Activated naive CD4-positive, alpha-beta T cell treated with Interleukin-2 at 50 U/mL for 16 hours (primary cell): ENCODE measurements around the gene DDIT3.
"Not testable (repeated sequence)": the region's sequence is repeated elsewhere in the genome, so short reads cannot be mapped to it uniquely, and the experiment has no call there.

ENCODE experiments used
- DNase-seq: peaks from one replicate; pipeline ENCODE4 v3.0.0-alpha.2; 2020

DDIT3 gene, protein sequence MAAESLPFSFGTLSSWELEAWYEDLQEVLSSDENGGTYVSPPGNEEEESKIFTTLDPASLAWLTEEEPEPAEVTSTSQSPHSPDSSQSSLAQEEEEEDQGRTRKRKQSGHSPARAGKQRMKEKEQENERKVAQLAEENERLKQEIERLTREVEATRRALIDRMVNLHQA

DNA sequence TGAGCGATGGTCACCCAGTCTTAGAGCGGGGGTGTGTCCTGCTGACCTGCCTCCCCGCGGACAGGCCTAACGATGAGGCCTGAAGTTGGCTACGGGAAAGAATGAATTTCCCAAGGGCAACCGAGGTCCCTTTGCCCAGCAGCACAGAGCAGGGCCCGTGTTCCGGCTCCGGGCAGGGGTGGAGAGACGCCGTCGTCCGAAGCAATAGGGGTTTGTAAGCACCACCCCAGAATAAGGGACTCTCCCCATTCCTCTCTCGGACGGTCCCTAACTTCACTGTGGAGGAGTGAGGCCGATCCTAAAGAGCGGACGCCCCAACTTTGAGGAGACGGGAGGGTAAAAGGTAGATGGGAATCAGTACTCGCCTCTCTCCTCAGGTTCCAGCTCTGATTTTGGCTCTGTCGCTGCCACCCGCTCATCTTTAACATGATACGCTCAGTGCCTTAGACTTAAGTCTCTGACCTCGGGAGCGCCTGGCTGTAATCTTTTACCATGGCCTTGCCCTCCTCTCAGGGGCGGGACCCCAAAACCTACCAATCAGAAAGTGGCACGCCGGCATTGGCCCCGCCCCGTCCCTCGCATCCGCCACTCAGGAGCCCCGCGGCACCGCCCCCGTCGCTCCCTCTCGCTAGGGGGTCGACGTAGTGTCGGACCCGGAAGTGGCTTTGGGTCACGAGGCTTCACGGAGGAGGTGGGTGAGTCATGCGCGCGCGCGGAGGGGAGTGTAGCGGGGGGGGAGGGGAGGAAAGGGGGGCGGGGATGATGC lies at the start of gene DDIT3:
TSS of gene DDIT3 (minus strand) at position 462 of the 766 bp plus-strand sequence. CDS start 3,108 bp downstream, outside the sequence.
- peak; percentile 99 for DNase-seq

DNA sequence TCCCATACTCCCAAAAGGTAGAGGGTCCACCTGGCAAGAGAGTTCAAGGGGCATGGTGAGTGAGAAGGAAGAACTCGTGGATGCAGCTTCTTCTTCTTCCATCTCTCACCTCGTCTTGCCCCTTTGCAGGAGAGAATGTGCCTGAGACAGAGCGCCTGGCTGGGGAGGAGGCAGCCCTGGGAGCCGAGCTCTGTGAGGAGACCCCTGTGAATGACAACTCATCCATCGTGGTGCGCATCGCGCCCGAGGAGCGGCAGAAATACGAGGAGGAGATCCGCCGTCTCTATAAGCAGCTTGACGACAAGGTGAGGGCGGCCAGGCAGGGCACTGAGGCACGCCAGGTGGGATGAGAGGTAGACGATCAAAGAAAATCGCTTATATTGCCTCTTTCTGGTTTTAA lies 49.5 kb upstream of the DDIT3 start:
- no peak for DNase-seq

DNA sequence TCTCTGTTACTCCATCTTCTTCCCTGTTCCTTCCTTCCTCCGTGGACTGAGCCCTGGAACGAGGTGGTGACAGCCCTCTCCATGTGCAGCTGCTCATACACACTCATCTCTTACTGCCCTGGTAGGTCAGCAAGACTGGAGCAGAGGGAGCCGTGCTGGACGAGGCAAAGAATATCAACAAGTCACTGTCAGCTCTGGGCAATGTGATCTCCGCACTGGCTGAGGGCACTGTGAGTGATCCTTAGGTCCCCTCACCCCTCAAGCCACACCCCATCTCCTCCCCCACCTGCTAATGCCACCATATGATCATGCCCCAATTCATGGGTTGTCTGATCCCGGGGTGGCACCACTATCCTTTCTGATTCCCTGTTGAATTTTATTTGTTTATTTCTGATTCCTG lies 48.5 kb upstream of the DDIT3 start:
- DNase-seq = no peak

DNA sequence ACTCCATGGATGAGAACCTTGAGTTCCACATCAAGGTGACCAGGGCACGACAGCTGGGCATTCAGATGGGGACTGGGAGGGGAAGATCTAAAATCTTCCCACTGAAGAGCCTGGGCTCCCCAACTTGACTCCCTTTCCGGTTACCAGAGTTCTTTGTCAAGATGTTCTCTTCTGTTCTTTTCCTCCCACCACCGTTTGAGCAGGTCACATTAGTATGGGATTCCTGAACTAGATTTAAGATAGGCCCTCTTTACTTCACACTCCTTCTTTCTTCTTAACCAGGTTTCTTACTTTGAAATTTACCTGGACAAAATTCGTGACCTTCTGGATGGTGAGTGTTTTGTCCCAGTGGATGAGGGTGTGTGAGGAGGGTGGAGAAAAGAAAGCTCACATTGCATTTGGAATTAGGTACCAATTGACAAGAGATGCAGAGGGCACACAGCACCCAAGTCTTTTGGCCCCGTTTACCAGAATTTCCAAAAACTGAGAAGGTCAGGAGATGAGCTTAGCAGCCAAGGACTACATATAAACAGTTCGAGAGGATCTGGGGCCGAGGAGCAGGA lies 43.9 kb upstream of the DDIT3 start:
- DNase-seq = no peak

DNA sequence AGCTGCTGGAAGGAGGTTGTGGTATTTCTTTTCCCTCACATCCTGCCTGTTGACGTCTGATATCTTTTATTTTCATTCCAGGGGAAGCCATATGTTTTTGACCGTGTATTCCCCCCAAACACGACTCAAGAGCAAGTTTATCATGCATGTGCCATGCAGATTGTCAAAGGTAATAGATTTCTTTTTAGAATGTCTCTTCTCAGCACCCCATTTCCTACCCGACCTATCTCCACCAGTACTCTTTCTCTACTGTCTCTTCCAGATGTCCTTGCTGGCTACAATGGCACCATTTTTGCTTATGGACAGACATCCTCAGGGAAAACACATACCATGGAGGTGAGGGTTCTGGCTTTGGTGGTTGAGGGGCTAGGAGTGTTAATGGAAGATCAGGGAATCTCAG lies 43.0 kb upstream of the DDIT3 start:
- no peak for DNase-seq

DNA sequence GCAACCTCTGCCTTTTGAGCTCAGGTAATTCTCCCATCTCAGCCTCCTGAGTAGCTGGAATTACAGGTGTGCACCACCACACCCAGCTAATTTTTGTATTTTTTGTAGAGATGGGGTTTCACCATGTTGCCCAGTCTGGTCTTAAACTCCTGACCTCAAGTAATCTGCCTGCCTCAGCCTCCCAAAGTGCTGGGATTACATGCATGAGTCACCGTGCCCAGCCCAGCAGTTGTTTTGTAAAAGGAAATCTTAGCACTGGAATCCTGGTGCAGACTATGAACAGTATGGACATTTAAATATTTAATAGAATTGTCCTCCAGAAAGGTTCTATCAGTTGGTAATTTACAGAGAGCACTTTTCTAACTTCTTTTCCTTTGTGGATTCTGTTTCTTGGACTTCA lies 40.8 kb upstream of the DDIT3 start:
- DNase-seq = not testable (repeated sequence)

DNA sequence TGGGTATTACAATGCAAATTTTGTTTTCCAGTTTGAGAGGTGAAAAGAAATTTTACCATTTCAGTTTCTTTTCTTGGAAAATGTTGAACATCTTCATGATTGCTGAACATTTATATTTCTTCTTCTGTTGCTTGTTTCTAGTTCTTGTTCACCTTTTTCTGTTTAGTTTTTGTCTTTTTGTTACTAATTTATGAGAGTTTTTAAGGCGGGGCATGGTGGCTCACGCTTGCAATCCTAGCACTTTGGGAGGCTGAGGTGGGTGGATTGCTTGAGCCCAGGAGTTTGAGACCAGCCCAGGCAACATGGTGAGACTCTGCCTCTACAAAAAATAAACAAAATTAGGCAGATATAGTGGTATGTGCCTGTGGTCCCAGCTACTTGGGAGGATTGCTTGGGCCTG lies 40.2 kb upstream of the DDIT3 start:
- DNase-seq = no peak

DNA sequence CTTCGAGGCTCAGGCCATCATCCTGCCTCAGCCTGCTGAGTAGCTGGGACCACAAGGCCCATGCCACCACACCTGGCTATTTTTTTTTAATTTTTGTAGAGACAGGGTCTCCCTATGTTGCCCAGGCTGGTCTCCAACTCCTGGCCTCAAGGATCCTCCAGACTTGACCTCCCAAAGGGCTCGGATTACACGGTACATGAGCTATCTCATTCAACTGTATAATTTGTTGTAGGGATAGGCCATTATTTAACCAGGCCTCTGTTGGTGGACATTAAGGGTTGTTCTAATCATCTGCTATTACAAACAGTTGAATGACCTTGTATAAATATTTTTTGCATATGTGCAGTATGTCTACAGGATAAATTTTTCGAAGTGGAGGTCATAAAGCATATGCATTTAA lies 38.5 kb upstream of the DDIT3 start:
- DNase-seq = no peak

DNA sequence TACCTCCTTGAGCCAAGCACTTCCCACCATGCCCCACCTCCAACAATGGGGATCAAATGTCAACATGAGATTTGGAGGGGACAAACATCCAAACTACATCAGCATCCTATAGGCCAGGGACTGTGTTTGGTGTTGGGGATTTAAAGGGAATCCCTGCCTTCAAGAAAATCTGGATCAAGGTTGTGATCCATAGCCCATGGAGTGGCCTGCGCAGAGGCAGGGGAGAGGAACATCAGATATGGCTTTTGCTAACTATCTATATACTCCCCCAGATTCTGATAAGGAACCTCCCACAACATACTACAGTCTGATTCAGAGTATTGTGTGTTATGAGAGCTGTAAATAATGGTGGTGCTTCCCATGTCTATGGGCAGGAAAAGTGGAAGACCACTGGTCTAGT lies 34.6 kb upstream of the DDIT3 start:
- no peak for DNase-seq

DNA sequence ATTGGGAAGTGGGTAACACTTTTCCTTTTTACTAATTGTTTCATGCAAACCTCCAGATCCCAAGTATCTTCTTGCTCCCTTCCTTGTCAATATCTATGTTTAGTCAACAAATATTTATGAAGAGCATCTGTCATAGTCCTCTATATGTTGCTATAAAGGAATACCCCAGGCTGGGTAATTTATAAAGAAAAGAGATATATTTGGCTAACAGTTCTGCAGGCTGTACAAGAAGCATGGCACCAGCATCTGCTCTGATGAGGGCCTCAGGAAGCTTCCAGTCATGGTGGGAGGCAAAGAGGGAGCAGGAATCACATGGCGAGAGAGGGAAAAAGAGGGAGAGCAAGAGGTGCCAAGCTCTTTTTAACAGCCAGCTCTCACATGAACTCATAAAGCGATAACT lies 34.1 kb upstream of the DDIT3 start:
- no peak for DNase-seq

DNA sequence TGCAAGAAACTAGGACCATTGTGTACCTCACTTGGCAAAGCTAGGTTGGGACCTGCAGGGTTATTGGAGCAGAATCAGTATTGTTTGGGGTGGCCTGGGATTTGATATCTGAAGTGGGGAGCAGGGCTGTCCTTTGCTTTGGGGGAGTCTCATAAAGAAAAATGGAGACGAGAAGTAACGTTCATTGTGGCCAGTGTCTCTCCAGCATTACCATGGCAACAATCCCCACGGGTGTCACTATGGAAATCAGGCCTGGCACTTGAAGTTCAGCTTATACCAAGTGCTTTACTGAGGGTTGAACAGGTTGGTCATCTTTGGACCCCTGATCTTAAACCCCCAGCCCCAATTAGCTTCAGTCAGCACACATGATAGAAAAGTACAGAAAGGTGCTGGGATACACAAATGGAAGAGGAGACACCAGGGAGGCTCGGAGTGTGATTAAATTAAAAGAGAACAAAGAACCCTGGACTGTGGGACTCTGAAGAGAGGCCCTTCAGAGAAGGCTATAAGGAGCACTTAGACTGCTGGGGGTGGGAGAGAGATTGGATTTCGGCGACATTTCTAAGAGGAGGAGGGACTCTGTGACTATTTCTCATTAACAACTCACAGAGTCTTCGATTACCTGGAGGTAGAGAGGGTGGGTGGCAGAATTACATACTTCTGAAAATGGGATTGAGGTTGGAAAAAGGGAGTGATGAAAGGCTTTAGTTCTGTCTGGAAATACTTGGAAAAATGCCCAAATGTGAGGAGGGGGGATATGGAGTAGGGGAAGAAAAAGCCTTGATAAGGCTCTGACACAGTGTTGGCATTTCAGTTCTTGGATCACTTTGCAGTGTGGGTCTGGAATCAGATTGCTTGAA lies 33.3 kb upstream of the DDIT3 start:
- DNase-seq = no peak

DNA sequence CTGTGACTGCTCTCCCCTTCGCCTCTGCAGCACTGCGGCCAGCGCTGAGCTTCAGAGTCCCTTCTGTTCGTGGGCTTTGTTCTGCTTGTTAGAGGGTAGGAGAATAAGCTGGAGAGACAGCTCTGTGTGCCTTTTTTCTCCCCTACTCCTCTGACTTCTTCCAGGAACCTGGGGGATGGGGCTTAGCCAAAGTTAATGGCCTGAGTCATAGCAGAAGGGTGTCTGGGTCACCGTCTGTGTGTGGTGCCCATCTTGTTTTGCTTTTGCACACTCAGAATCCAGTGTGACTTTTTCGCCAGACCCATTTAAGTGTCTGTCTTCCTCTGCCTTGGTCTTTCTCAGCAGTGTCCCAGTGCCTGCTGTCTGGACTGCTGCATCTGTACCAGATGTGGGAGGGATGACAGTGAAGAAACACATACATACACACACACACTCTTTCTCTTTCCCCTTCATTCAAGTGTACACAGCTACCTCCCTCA lies 32.6 kb upstream of the DDIT3 start:
- DNase-seq = no peak

DNA sequence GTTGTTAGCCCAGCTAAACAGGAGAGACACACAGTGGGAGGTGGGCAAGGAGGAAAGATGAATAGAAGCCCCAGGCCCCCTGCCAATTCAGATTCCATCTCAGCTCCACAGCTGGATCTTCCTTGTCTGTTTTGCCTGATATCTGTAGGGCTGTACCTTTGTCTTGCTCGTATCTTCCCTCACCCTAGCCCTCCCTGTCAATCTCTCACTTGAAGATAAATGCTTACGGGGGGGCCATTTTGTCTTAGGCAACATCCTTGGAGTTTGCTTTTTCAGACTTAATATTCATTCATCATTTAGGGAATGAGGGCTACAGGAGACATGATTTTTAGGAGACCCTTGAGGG lies 32.0 kb upstream of the DDIT3 start:
- DNase-seq = no peak

DNA sequence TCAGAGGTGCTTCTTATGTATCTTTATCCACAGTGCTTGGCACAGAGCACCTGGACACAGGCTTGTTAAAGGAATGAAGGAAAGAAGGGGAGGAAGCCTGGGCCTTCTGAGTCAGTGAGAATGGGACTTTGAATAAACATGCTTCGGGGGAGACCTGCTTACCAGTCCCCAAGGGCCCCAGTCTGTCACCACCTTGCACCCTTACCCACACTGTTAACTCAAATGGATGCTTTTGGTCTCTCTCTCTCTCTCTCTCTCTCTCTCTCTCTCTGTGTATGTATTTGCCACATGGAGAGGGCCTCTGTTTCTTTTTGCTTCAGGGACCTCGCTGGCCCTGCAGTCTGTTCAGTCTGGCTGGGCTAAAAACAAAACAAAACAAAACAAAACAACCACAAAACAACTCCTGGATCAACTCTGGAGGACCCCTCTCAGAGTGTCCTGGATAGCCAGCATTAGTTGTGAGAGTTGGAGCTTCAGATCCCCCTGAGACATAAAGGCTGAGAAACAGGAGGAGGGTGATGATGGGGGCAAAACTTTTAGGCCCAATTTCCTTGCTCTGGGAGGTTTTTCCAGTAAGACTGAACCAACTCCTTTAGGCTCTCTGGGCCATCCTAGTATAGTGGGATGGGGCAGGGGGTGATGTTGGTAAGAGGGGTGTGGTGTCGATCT lies 31.5 kb upstream of the DDIT3 start:
- DNase-seq = no peak

DNA sequence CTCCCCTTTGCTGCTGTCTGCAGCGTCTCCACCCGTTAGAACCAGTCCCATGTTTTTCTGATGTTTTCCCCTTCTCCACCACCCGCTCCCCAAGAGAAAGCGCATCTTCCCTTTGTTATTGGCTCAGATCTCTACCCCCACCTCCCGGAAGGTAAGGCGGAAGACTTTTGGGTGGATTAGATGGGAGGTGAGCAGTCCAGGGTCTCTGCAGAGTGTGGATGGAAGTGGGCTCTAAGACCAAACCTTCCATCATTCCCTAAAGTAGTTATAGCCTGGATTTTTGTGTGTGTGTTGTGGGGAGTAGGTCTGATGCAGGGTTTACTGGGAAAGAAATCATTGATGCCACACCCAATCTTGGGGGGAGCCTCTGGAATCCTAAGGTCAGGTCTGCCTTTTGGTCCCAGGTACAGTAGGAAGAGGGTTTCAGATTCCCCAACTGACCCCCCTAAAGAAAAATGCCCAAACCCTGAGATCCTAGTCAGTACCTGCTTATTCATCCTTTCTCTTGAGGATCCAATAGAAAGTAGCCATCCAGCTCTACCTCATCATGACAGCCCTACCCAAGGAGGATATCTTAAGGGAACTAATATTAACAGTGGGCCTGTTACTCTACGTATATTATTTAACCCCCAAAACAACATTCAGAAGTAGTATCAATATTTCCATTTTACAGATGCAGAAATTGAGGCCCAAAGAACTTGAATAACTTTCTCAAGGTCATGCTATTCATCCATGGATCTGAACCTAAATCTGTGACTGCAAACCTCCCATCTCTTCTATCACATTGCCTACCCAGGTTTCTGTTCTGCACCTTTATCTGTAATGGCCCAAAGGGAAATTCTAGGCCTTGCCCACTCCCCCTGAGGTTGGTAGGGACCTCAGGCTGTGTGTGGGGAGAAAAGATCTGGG lies 30.6 kb upstream of the DDIT3 start:
- no peak for DNase-seq

DNA sequence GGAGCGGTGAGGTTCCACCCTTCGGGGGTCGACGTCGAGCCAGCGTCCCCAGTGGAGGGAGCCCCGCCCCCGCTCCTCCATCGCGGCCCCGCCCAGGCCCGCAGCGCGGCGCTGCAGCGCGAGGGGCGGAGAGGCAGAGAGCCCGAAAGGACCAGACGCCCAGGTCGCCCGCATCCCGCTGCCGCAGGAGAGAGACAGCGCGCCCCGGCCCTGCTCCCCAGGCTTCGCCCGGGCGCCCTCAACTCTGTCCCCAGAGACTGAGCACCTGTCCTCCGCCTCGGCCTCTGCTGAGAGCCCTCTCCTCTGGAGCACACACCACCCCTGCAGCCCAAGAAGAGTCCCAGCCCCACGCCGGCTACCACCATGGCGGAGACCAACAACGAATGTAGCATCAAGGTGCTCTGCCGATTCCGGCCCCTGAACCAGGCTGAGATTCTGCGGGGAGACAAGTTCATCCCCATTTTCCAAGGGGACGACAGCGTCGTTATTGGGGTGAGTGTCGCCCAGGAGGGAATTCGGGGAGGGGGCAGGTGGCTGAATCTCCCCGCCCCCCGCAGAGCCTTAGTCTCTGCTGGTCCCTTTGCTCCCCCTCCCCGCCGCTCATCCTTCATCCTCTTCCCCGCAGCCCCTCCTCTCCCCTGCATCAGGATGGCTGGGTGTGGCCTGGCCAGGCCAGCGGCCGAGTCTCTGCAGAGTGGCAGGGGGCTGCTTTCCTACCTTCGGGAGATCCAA lies 29.8 kb upstream of the DDIT3 start, which contains the start of gene KIF5A:
TSS of gene KIF5A (plus strand) at position 136 of the 732 bp plus-strand sequence. CDS start at position 364, 228 bp downstream.
- peak; percentile 65 for DNase-seq

DNA sequence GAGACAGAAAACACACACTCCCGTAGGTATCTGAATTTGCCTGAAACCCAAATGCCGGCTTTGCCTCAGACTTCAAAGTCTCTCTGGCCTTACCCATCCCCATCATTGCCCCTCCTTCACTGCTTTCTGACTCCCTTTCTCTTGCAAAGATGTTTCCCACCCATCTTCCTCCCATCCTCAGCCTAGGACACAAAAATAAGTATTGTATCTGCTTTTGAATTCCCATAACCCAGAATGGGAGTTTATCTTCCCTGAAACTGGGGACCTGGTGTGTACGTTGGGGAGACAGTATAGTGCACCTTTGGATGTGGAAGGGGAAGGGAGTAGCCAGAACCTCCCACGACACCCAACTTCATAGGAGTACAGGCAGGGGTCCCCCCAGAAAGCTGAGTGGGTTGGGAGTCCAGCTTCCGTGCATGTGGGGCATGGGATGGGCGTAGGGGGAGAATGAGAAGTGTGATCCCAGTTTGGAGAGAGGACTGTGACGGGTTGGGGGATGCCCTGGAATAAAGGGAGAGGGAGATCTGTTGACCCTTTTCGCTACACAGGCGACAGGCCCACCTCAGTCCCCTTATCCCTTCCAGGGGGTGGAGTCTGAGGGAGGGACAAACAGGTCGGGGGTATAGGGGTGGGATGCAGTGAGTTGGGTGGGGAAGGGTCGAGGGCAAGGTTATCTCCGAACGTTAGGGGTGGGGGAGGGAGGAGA lies 29.0 kb upstream of the DDIT3 start:
- no peak for DNase-seq

DNA sequence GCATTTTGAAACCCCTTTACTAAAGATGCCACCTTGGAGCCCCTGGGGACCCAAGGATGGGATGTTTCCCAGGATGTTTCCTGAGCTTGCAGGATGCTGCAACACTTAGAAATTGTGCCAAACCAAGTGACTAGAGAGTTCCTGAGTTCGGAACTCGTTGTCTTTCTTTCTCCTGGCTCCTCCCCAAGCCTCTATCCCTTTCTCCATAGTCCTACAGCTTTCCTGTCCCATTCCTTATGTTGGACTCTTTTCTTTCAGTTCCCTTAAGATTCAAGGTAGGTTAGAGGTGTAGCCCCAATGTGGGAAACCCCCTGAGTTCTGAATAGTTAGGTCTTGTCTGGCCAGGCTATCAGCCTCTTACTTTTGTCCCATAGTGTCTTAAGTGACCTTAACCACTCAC lies 28.2 kb upstream of the DDIT3 start:
- no peak for DNase-seq

DNA sequence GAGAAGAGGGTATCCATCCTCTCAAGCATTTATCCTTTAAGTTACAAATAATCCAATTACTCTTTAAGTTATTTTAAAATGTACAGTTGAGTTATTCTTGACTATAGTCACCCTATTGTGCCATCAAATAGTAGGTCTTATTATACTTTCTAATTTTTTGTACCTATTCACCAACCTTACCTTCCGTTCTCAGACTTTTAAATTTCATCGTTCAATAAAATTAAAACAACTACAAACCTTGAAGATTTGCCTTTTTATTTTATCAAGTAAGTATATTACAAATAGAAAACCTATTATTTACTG lies 27.6 kb upstream of the DDIT3 start:
- DNase-seq = no peak

DNA sequence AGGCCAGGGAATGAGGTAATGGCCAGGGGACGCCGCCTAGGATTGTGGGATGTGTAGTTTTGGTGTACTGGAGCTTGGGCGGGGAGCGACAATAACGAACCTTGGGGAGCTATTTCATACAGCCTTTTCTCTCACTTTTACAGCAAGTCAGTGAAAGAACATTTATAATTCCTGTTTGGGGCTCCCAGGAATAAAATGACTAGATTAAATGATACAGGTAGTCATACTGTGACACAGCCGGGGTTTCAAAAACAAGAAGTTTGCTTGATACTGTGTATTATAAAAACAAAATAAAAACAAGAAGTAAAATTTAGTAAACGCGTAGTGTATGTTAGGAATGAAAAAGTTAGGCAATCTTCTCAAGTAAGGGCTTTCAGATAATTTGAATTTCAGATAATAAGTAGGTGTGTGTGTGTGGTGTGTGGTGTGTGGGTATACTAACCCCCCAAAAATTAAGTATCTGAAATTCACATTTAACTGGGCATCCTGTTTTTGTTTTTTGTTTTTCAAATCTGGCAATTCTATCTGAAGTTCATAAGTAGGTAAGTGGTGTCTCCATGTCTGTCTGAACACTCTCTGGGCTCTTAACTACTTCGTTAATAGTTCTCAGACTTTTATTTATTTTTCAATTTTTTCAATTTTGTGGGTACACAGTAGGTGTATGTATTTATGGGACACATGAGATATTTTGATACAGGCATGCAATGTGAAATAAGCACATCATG lies 27.1 kb upstream of the DDIT3 start:
- DNase-seq = no peak
